ENCODE measurements around the gene TBC1D14.

- TF ChIP-seq CTCF (IDR thresholded peaks at IDR 0.05; ENCODE audit: low read depth, low read length) (no peak), EZH2phosphoT487 (IDR thresholded peaks at IDR 0.05; ENCODE audit: low read depth) (no peak)
These were observed 48.4 kb downstream of the TBC1D14 start for GRCh38 chr4:6957994-6958393.
